Measurements from ENCODE around the gene DDX17. TPM values are rescaled to one million over a fixed set of nuclear protein-coding genes. Genes with fewer than 3 reads are reported as not detected.
A peak's percentile ranks its signal among the peaks of the same experiment; 100 is the strongest.

DDX17 gene
- total RNA-seq, 2 donors from 2014 or later = 403 to 467 TPM

- no peaks in the 10 kb centered on the region for H3K36me3 ChIP-seq (replicated peaks in 1 of 2; ENCODE audit: insufficient read depth in 1 of 2, low read depth in 2 of 2)
- peak overlapping the region; percentile 99 to 100 (median 100) for H3K27ac ChIP-seq
- no peaks in the 10 kb centered on the region for H3K27me3 ChIP-seq
- DNase-seq (peak; percentile 80 to 86 (median 83)), ATAC-seq (peak; percentile 63)
- 0% methylated on average over 55 of the region's 69 CpGs; no CpG with 5 or more reads in 1 of the 2 donors for WGBS, 2 donors
- no peaks in the 10 kb centered on the region for H3K9me3 ChIP-seq
- H3K4me1 ChIP-seq = peaks cover 49% of the 10 kb centered on the region
- H3K4me3 ChIP-seq = peak overlapping the region; percentile 71 to 78
- intact Hi-C loops (cut with DNase I) = no loop called here
- peak; percentile 4 to 71 (median 65) for TF ChIP-seq POLR2A (IDR thresholded peaks at IDR 0.05)
- no peak for TF ChIP-seq CTCF (IDR thresholded peaks at IDR 0.05)
Measured at GRCh38 chr22:38505541-38506117, 482 bp downstream of the DDX17 start.

- Histone ChIP-seq H3K4me3 (peak overlapping the region; percentile 71 to 78), H3K27me3 (no peaks in the 10 kb centered on the region), H3K9me3 (no peaks in the 10 kb centered on the region), H3K36me3 (replicated peaks in 1 of 2; ENCODE audit: insufficient read depth in 1 of 2, low read depth in 2 of 2) (peaks cover 0 to 2% of the 10 kb centered on the region in 2 donors), H3K4me1 (peaks cover 50% of the 10 kb centered on the region), H3K27ac (peak overlapping the region; percentile 99 to 100 (median 100))
- intact Hi-C loops (cut with DNase I) = no loop called here
- peak; percentile 12 for ATAC-seq
- peak in 2 of 3 donors; percentile 52 to 63 for TF ChIP-seq POLR2A (IDR thresholded peaks at IDR 0.05)
- no peak for TF ChIP-seq CTCF (IDR thresholded peaks at IDR 0.05)
- peak; percentile 63 to 80 (median 70) for DNase-seq
- 1 to 2% methylated on average over 28 to 35 of the region's 35 CpGs for WGBS, 2 donors
Measured at GRCh38 chr22:38504731-38505540, 1.2 kb downstream of the DDX17 start.

- H3K4me3 ChIP-seq = no peak overlapping the region
- no peaks in the 10 kb centered on the region for H3K27me3 ChIP-seq
- no peak for TF ChIP-seq CTCF (IDR thresholded peaks at IDR 0.05)
- TF ChIP-seq POLR2A (IDR thresholded peaks at IDR 0.05) = no peak
- DNase-seq = no peak
- H3K27ac ChIP-seq = peak overlapping the region in 1 of 4 donors; percentile 30
- intact Hi-C loops (cut with DNase I) = no loop called here
- no peaks in the 10 kb centered on the region for H3K9me3 ChIP-seq
- 18 to 25% methylated on average over 4 of the region's 4 CpGs for WGBS, 2 donors
- ATAC-seq = no peak
- peaks cover 57% of the 10 kb centered on the region for H3K4me1 ChIP-seq
- H3K36me3 ChIP-seq (replicated peaks in 1 of 2; ENCODE audit: insufficient read depth in 1 of 2, low read depth in 2 of 2) = peaks cover 14 to 17% of the 10 kb centered on the region in 2 donors
Measured at GRCh38 chr22:38503021-38503420, 3.1 kb downstream of the DDX17 start.

- H3K9me3 ChIP-seq = no peaks in the 10 kb centered on the region
- no peaks in the 10 kb centered on the region for H3K27me3 ChIP-seq
- intact Hi-C loops (cut with DNase I) = no loop called here
- no peak for TF ChIP-seq CTCF (IDR thresholded peaks at IDR 0.05)
- TF ChIP-seq POLR2A (IDR thresholded peaks at IDR 0.05) = no peak
- H3K36me3 ChIP-seq (replicated peaks in 1 of 2; ENCODE audit: insufficient read depth in 1 of 2, low read depth in 2 of 2) = peaks cover 17 to 24% of the 10 kb centered on the region in 2 donors
- DNase-seq = no peak
- H3K4me3 ChIP-seq = no peak overlapping the region
- WGBS, 2 donors = 76 to 82% methylated on average over 10 of the region's 10 CpGs
- peak overlapping the region in 1 of 4 donors; percentile 17 for H3K27ac ChIP-seq
- ATAC-seq = no peak
- H3K4me1 ChIP-seq = peaks cover 54% of the 10 kb centered on the region
Measured at GRCh38 chr22:38501797-38502672, 4.1 kb downstream of the DDX17 start.
